Muscle layer of duodenum (tissue), 2 donors: Measurements from ENCODE around the gene STX7.

Experiments
- H3K27ac ChIP-seq: one replicate; pipeline ENCODE4 v1.7.0; 2013; ENCODE audit warnings: mild to moderate bottlenecking, low read length
- H3K27me3 ChIP-seq: one replicate; pipeline ENCODE4 v1.7.0; 2013; ENCODE audit warnings: low read depth, mild to moderate bottlenecking, control low read depth, low read length
- H3K36me3 ChIP-seq, 2 donors: one replicate each; pipeline ENCODE4 v1.7.0; 2013; ENCODE audit warnings: low read length in 2 of 2, control low read depth in 1 of 2, mild to moderate bottlenecking in 1 of 2; ENCODE audit not compliant: insufficient read depth in 2 of 2, control insufficient read depth in 1 of 2
- H3K4me1 ChIP-seq, 2 donors: one replicate each; pipeline ENCODE4 v1.7.0; 2013; ENCODE audit warnings: low read length in 2 of 2, mild to moderate bottlenecking in 2 of 2, control low read depth in 1 of 2, moderate library complexity in 1 of 2; ENCODE audit not compliant: insufficient read depth in 2 of 2, control insufficient read depth in 1 of 2
- H3K4me3 ChIP-seq, 2 donors: one replicate each; pipeline ENCODE4 v1.7.0; 2013; ENCODE audit warnings: low read length in 2 of 2, low read depth in 1 of 2, mild to moderate bottlenecking in 1 of 2
- H3K9me3 ChIP-seq, 2 donors: one replicate each; pipeline ENCODE4 v1.7.0; 2013; ENCODE audit warnings: low read length in 2 of 2, control low read depth in 1 of 2, mild to moderate bottlenecking in 1 of 2; ENCODE audit not compliant: control insufficient read depth in 1 of 2
- donor health status: healthy.

Gene STX7

DNA sequence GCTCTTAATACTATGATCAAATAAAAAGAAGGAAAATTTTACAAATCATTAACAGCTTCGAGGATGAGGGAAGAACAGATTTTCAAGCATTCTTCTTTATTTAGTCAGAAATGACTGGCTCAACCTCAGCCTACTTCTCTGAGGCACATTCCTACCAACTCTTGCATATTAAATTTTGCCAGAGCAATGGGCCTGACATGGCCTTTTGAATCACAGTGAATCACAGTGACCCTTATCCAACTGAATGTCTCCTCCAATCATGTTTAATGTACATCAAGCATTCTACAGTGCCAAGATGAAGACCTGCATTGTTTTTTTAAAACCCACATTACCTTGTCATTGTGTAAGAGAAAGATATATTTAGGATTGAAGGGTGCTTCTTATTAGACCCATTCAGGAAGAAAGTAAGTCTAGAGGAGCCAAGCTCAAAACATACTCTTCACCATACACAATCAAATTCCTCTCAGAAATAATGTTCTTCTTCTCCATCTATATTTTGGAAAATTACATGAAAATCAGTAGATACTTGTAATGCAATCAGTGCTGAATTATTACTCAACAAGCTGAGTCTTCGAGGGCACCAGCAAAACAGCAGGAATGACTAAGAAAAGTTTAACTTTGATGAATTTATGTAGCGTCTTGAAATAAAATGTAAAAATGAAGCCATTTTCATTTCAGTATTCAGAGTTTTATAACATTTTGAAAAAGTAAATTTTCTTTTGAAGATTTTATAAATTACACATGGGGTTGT is 67.5 kb downstream of the STX7 start:
- Histone ChIP-seq H3K36me3 (no peaks in the 10 kb centered on the region), H3K27me3 (no peaks in the 10 kb centered on the region), H3K9me3 (peaks cover 0 to 16% of the 10 kb centered on the region in 2 donors), H3K4me3 (no peak overlapping the region), H3K4me1 (no peaks in the 10 kb centered on the region), H3K27ac (no peak overlapping the region)

DNA sequence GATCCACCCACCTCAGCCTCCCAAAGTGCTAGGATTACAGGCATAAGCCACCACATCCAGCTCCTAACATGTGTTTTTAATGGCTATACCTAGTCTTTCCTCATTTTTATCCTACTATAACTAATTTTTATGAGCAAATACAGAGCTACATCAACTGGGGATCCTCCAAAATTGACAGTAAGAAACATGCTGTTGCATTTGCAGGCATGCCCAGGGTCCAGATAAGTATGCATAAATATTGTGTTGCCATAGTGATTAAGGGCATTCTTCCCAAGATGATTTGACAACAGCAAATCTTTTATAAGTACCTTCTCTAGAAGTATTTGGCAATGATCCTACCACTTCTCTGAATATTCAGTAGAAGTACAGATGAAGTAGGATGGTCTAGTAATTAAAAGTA is 69.7 kb downstream of the STX7 start:
- Histone ChIP-seq H3K27ac (no peak overlapping the region), H3K36me3 (no peaks in the 10 kb centered on the region), H3K4me1 (no peaks in the 10 kb centered on the region), H3K4me3 (no peak overlapping the region), H3K9me3 (peaks cover 0 to 16% of the 10 kb centered on the region in 2 donors), H3K27me3 (no peaks in the 10 kb centered on the region)

DNA sequence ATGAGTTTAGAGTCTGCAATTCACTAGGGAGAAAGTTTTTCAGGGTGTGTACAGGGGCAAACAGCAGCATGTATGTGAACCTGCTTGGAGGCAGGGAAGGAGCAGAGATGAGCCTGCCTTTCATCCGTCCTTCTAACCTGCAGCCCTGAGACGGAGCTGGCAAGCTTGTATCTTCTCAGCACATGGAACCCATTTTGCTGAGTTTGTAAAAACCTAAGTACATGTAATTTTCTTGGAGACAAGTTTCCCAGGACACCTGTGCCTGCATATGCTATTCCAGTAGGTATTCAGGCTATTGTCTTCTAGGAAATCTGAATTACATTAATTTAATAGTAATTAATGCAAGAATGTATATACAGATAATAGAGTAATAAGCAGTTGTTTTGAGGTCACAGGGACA is 82.8 kb downstream of the STX7 start:
- Histone ChIP-seq H3K4me3 (no peak overlapping the region), H3K27ac (no peak overlapping the region), H3K36me3 (no peaks in the 10 kb centered on the region), H3K4me1 (no peaks in the 10 kb centered on the region), H3K27me3 (no peaks in the 10 kb centered on the region), H3K9me3 (no peaks in the 10 kb centered on the region)

DNA sequence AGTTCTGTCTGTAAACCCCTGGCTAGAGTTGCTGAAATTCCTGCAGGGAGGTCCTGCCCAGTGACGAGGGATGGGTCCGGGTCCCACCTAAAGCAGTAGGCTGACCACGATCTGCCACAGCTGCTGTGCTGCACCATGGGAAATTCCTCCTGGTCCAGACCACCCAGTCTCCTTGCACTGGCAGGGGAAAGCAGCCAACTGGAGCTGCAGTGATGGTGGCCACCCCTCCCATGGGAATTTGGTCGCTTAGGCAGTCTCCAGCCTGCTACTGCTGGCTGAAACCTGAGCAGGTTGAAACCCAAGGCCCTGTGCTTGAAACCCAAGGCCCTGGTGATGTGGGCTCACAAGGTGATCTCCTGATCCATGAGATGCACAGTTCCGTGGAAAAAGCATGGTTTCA is 87.7 kb downstream of the STX7 start:
- H3K9me3 ChIP-seq, result peaks cover 0 to 13% of the 10 kb centered on the region in 2 donors
- H3K4me1 ChIP-seq, result no peaks in the 10 kb centered on the region
- no peak overlapping the region for H3K27ac ChIP-seq
- H3K36me3 ChIP-seq, result no peaks in the 10 kb centered on the region
- H3K4me3 ChIP-seq, result no peak overlapping the region
- no peaks in the 10 kb centered on the region for H3K27me3 ChIP-seq

DNA sequence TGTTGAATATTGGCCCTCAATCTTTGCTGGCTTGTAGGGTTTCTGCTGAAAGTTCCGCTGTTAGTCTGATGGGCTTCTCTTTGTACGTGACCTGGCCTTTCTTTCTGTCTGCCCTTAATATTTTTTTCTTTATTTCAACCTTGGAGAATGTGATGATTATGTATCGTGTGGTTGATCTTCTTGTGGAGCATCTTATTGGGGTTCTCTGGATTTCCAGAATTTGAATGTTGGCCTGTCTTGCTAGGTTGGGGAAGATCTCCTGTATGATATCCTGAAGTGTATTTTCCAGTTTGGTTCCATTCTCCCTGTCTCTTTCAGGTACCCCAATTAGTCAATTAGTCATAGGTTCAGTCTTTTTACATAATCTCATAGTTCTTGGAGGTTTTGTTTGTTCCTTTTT is 89.1 kb downstream of the STX7 start:
- Histone ChIP-seq H3K4me3 (no peak overlapping the region), H3K36me3 (no peaks in the 10 kb centered on the region), H3K27me3 (no peaks in the 10 kb centered on the region), H3K4me1 (no peaks in the 10 kb centered on the region), H3K27ac (no peak overlapping the region), H3K9me3 (peaks cover 0 to 13% of the 10 kb centered on the region in 2 donors)

DNA sequence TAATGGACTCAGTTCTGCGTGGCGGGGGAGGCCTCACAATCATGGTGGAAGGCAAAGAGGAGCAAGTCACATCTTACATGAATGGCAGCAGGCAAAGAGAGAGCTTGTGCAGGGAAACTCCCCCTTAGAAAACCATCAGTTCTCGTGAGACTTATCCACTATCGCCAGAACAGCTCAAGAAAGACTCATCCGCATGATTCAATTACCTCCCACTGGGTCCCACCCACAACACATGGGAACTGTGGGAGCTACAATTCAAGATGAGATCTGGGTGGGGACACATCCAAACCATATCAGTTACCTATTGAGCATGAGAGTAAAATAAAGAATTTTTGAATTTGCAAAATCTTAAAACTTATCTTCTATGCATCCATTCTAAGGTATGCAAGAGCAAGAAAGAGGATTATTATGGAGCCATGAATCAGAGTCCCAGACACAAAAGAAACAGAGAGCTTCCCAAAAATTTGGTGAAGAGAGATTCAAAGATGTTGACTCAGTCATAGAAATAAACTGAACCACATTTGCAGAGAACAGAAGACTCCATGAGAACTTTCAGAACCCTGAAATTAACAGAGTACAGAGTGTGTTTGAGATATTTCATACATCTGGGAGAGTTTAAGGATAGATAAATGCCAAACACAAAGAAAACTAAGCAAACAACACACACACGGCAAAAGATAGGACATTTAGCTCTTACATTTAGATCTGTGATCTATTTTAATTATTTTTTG is 94.5 kb downstream of the STX7 start:
- no peak overlapping the region for H3K4me3 ChIP-seq
- peaks cover 0 to 9% of the 10 kb centered on the region in 2 donors for H3K9me3 ChIP-seq
- no peaks in the 10 kb centered on the region for H3K36me3 ChIP-seq
- no peak overlapping the region for H3K27ac ChIP-seq
- H3K4me1 ChIP-seq, result no peaks in the 10 kb centered on the region
- H3K27me3 ChIP-seq, result no peaks in the 10 kb centered on the region

DNA sequence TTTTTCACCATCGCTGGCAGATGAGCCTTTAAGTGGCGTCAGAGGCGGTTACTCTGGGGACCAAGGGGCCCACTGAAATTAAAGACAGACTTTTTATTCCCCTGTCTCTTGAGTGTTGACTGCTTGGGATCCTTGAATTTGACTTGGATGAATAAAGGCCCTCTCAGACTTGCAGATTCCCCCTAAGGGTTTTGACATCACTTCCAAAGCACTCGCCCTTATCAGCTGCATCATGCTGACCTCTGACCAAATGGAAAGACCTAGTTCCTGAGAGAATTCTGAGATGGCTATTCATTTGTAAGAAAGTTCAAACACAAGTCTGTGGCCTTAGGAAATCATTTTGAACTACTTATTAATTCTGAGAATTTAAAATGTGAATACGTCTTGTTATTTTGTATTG is 98.2 kb downstream of the STX7 start:
- Histone ChIP-seq H3K4me1 (no peaks in the 10 kb centered on the region), H3K36me3 (no peaks in the 10 kb centered on the region), H3K27me3 (no peaks in the 10 kb centered on the region), H3K4me3 (no peak overlapping the region), H3K27ac (no peak overlapping the region), H3K9me3 (no peaks in the 10 kb centered on the region)

DNA sequence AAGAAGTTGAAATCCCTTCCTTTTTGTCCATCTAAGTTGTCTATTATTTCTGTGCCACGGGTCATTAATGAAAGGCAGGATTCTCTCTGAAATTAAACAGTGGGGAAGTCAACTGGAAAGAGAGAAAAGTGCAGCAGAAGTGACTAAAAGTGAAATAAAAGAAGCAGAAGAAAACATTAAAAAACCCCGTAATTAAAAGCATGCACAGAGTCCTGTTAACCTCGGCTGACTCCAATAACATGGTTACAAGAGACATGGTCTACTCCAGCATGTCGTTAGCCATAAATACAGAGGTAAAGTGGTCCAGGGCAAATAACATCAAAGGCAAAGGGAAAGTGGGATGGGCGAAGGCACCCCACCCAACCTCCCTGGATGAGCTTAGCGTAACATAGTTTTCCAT is 98.6 kb downstream of the STX7 start:
- H3K9me3 ChIP-seq, result no peaks in the 10 kb centered on the region
- H3K36me3 ChIP-seq, result no peaks in the 10 kb centered on the region
- no peaks in the 10 kb centered on the region for H3K4me1 ChIP-seq
- H3K4me3 ChIP-seq, result no peak overlapping the region
- no peak overlapping the region for H3K27ac ChIP-seq
- H3K27me3 ChIP-seq, result no peaks in the 10 kb centered on the region

DNA sequence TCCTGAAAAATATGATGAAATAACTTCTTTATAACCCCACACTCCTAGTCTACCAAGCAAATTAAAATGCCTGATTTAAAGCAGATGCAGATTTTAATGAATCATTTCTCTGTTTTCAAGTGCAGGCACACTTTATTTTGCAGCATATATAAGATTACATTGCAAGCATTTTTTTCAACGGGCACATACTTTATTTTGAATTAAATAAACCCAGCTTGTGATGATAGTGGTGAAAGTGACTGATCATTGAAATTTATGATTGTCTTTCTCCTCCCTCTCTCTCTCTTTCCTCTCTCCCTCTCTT is 99.5 kb downstream of the STX7 start:
- no peaks in the 10 kb centered on the region for H3K27me3 ChIP-seq
- H3K27ac ChIP-seq, result no peak overlapping the region
- no peaks in the 10 kb centered on the region for H3K36me3 ChIP-seq
- no peak overlapping the region for H3K4me3 ChIP-seq
- H3K9me3 ChIP-seq, result no peaks in the 10 kb centered on the region
- no peaks in the 10 kb centered on the region for H3K4me1 ChIP-seq

DNA sequence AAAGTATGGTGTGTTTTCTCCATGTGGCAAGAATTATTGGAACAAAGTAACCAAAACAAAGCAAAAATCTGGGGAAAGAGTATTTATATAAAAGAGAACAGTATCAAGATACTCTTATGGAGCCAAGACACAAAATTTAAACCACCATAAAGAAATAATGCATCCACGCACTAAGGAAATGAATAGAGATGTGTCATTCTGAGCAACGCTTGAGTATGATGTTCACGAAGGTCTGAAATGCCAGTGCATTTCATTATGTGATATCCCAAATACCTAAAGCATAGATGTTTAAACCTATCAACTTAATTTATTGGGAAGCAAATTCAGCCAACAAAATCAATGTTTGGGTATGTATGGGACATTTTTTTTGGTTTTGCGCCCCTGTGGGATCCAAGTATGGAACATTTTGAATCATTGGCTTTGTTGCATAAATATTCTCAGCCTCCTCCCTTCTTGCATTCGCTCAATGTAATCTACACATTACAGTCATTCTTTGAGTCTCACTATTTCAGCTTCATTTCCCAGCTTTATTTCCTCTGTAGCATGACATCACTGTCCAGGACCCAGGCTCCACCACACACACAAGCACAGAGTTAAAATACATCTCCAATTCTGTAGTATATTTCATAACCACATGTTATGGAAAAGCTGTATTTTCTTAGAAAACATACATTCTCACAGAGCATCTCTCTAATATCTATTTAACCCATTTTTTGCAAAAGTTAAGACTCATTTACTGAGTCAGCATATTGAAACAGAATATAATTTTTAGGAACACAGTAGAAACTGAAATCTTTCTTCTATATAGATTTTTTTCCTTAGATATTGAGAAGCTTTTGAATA is 100.0 kb downstream of the STX7 start:
- no peaks in the 10 kb centered on the region for H3K9me3 ChIP-seq
- H3K4me3 ChIP-seq, result no peak overlapping the region
- no peaks in the 10 kb centered on the region for H3K36me3 ChIP-seq
- H3K27ac ChIP-seq, result no peak overlapping the region
- no peaks in the 10 kb centered on the region for H3K4me1 ChIP-seq
- H3K27me3 ChIP-seq, result no peaks in the 10 kb centered on the region

DNA sequence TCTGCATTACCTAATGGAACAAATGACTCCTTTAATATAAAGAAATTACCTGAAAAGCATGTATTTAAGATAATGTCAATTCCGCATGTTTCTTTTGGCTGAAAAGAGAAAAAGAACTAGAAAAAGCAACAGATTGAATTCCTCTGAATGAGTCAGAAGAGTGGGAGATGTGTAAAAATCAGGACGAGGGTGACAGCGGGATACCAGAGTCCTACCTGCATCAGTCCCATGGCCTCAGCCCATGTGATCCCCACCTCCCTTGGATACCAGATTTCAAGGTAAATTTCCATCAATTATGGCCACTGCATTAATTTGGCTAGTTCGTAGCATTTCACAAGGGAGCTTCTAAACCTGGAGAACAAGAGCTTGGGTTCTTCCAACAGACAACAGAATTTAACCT is 101.6 kb downstream of the STX7 start:
- H3K9me3 ChIP-seq, result no peaks in the 10 kb centered on the region
- H3K27ac ChIP-seq, result no peak overlapping the region
- no peak overlapping the region for H3K4me3 ChIP-seq
- no peaks in the 10 kb centered on the region for H3K36me3 ChIP-seq
- no peaks in the 10 kb centered on the region for H3K4me1 ChIP-seq
- no peaks in the 10 kb centered on the region for H3K27me3 ChIP-seq
